Fibroblast of lung (primary cell): ENCODE data around the gene TNS1.

Source experiments
- EZH2 ChIP-seq: IDR thresholded peaks from 2 replicates; pipeline ENCODE4 v1.5.1; 2012; ENCODE audit warnings: low read length, control low read depth, mild to moderate bottlenecking; ENCODE audit errors: missing control alignments
- TF ChIP-seq, protein P1 (sequence below), 2 donors: IDR thresholded peaks in 1 of 2; conservative IDR thresholded peaks in 1 of 2; 1 replicate in 1 of 2; 2 replicates in 1 of 2; pipeline ENCODE4 v1.5.1; 2011 to 2012; ENCODE audit warnings: low read length in 2 of 2, control low read depth in 1 of 2, inconsistent platforms in 1 of 2, low read depth in 1 of 2, mild to moderate bottlenecking in 1 of 2

DNA sequence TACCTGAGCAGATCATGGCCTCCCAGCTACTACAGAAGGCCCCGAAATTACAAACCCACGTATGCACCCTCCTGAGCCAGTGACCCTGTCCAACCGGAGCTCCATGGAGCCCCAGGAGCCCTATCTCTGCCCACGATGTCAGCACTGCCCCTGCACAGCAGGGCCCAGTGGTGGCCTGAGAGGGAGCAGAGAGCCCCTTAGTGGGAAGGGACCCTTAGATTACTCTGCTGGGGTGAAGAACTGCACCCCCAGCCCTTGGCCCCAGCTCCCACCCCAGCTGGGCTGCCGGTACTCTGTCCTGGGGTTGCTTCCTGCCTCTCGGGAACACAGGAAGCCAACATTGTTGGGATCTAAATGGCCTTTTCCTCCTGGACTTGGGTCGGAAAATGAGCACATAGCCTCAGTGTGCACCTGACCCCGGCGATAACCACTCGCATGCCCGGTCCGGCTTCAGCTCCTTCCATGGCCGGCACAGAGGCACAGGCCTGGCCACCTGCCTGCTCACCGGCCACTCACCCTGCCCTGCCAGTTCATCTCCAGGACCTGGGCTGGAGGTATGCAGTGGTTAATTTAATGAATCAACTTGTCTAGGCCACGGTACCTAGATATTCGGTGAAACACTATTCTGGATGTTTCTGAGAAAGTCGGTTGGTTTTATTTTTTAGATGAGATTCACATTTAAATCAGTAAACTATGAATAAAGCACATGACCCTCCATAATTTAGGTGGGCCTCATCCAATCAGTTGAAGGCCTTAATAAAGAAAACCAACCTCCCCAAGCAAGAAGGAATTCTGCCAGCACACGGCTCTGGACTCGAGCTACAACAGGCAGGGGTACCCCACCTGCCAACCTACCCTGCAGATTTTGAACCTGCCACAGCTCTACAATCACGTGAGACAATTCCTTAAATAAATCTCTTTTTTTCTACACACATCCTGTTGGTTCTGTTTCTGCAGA lies 19.2 kb downstream of the TNS1 start:
- TF ChIP-seq, protein P1, sequence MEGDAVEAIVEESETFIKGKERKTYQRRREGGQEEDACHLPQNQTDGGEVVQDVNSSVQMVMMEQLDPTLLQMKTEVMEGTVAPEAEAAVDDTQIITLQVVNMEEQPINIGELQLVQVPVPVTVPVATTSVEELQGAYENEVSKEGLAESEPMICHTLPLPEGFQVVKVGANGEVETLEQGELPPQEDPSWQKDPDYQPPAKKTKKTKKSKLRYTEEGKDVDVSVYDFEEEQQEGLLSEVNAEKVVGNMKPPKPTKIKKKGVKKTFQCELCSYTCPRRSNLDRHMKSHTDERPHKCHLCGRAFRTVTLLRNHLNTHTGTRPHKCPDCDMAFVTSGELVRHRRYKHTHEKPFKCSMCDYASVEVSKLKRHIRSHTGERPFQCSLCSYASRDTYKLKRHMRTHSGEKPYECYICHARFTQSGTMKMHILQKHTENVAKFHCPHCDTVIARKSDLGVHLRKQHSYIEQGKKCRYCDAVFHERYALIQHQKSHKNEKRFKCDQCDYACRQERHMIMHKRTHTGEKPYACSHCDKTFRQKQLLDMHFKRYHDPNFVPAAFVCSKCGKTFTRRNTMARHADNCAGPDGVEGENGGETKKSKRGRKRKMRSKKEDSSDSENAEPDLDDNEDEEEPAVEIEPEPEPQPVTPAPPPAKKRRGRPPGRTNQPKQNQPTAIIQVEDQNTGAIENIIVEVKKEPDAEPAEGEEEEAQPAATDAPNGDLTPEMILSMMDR (conservative IDR thresholded peaks at IDR 0.05 in 1 of 2, IDR thresholded peaks at IDR 0.05 in 1 of 2; ENCODE audit: low read depth in 1 of 2, low read length in 2 of 2), result no peak
- no peak for TF ChIP-seq EZH2
